DND-41 (cell line): ENCODE measurements around the gene MRPL27.

ENCODE experiments used
- EZH2 ChIP-seq: IDR thresholded peaks from 3 replicates; pipeline ENCODE4 v1.6.1; 2012; ENCODE audit warnings: borderline replicate concordance, low read depth, mild to moderate bottlenecking, moderate library complexity, low read length, inconsistent platforms; ENCODE audit not compliant: severe bottlenecking
- TF ChIP-seq, protein P1 (sequence below): IDR thresholded peaks from 2 replicates; pipeline ENCODE4 v1.5.1; 2012; ENCODE audit warnings: borderline replicate concordance, low read length, moderate library complexity, mild to moderate bottlenecking; ENCODE audit not compliant: poor library complexity, severe bottlenecking; ENCODE audit errors: extremely low read depth

DNA sequence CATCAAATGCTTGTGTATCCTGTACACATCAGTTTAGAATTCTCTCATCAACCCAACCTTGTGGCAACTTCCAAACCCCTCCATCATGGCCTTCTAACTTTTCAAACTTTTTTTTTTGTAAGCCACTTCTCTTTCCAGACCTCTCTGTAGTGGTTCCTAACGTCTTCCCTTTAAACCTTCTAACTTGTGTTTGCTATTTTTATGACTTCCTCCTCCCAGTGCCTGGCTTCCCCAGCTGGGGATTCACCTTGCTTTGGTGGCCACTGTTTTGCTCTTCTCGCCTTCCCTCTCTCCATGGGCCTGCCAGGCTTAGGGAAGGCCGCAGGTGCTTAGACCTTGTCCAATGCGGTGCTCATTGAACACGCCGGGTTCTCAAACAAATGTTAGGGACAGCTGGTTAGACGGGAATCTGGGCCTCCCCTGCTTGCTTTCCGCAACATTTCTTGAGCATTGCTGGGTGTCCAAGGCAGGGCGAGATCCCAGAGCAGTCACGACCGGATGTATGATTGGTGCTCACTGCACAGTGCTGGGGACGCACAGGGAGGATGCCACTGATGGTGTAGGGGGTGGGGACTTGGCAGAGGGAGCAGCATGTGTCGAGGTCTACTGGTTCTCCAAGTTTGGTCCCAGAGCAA, 28.1 kb downstream of the MRPL27 start:
- TF ChIP-seq, protein P1, sequence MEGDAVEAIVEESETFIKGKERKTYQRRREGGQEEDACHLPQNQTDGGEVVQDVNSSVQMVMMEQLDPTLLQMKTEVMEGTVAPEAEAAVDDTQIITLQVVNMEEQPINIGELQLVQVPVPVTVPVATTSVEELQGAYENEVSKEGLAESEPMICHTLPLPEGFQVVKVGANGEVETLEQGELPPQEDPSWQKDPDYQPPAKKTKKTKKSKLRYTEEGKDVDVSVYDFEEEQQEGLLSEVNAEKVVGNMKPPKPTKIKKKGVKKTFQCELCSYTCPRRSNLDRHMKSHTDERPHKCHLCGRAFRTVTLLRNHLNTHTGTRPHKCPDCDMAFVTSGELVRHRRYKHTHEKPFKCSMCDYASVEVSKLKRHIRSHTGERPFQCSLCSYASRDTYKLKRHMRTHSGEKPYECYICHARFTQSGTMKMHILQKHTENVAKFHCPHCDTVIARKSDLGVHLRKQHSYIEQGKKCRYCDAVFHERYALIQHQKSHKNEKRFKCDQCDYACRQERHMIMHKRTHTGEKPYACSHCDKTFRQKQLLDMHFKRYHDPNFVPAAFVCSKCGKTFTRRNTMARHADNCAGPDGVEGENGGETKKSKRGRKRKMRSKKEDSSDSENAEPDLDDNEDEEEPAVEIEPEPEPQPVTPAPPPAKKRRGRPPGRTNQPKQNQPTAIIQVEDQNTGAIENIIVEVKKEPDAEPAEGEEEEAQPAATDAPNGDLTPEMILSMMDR = no peak
- no peak for TF ChIP-seq EZH2
